ENCODE measurements around the gene BOD1. TPM values are rescaled to one million over a fixed set of nuclear protein-coding genes. Genes with fewer than 3 reads are reported as not detected.

Gene BOD1
- total RNA-seq, 2 donors from 2014 or later, result 51.1 to 52.8 TPM

- TF ChIP-seq CTCF (IDR thresholded peaks at IDR 0.05) (no peak), POLR2AphosphoS5 (IDR thresholded peaks at IDR 0.05) (no peak), POLR2A (IDR thresholded peaks at IDR 0.05) (no peak)
- Histone ChIP-seq H3K4me3 (no peak overlapping the region), H3K27ac (no peak overlapping the region), H3K4me1 (replicated peaks) (no peaks in the 10 kb centered on the region), H3K27me3 (replicated peaks; ENCODE audit: insufficient read depth) (no peaks in the 10 kb centered on the region), H3K9me3 (no peaks in the 10 kb centered on the region), H3K36me3 (no peaks in the 10 kb centered on the region)
- no peak for DNase-seq (ENCODE audit: low spot score)
- intact Hi-C loops (cut with DNase I), result no loop called here
- WGBS, result 85% methylated on average over 10 of the region's 10 CpGs
Measured at GRCh38 chr5:173645890-173646574, 29.6 kb upstream of the BOD1 start.

GRCh38 chr5:173645437-173645807, 29.0 kb upstream of the BOD1 start:
- no peak overlapping the region for H3K4me3 ChIP-seq

GRCh38 chr5:173644673-173645436, 28.4 kb upstream of the BOD1 start:
- H3K27me3 ChIP-seq (replicated peaks; ENCODE audit: insufficient read depth), result no peaks in the 10 kb centered on the region
- no peaks in the 10 kb centered on the region for H3K9me3 ChIP-seq
- H3K27ac ChIP-seq, result no peak overlapping the region
- TF ChIP-seq POLR2AphosphoS5 (IDR thresholded peaks at IDR 0.05) (no peak), CTCF (IDR thresholded peaks at IDR 0.05) (no peak), POLR2A (IDR thresholded peaks at IDR 0.05) (no peak)
- no peak for DNase-seq (ENCODE audit: low spot score)
- no peaks in the 10 kb centered on the region for H3K36me3 ChIP-seq
- intact Hi-C loops (cut with DNase I), result no loop called here
- 73% methylated on average over 8 of the region's 8 CpGs for WGBS
- no peak overlapping the region for H3K4me3 ChIP-seq
- H3K4me1 ChIP-seq (replicated peaks), result no peaks in the 10 kb centered on the region

More at GRCh38 chr5:173645437-173645807, 29.0 kb upstream of the BOD1 start:
- no peaks in the 10 kb centered on the region for H3K4me1 ChIP-seq (replicated peaks)
- intact Hi-C loops (cut with DNase I), result no loop called here
- H3K36me3 ChIP-seq, result no peaks in the 10 kb centered on the region
- H3K27me3 ChIP-seq (replicated peaks; ENCODE audit: insufficient read depth), result no peaks in the 10 kb centered on the region
- WGBS, result 47% methylated on average over 5 of the region's 5 CpGs
- no peak for TF ChIP-seq POLR2AphosphoS5 (IDR thresholded peaks at IDR 0.05)
- no peak for TF ChIP-seq CTCF (IDR thresholded peaks at IDR 0.05)
- no peak for TF ChIP-seq POLR2A (IDR thresholded peaks at IDR 0.05)
- DNase-seq (ENCODE audit: low spot score), result no peak
- no peak overlapping the region for H3K27ac ChIP-seq
- H3K9me3 ChIP-seq, result no peaks in the 10 kb centered on the region

DNA sequence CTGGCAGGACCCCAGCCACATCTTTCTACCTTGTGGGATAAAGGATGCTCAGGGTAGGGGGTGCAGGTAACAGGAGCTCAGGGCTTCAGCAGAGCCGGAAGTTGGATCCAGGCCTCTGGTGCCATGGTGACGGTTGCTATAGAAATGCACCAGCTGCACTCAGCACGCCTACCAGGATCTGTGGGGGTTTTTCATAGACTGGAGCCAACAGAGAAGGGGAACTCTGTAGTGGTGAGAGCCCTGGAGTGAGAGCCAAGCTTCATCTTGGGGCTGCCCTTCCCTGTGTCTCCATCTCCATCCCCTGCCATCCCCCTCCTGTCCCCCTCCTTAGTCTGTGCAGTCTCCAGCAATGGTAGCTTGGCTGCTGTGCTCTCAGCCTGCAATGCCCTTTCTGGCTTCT, 27.5 kb upstream of the BOD1 start:
- H3K27me3 ChIP-seq (replicated peaks; ENCODE audit: insufficient read depth), result no peaks in the 10 kb centered on the region
- H3K4me3 ChIP-seq, result no peak overlapping the region
- no peaks in the 10 kb centered on the region for H3K9me3 ChIP-seq
- H3K36me3 ChIP-seq, result no peaks in the 10 kb centered on the region
- TF ChIP-seq POLR2A (IDR thresholded peaks at IDR 0.05) (no peak), CTCF (IDR thresholded peaks at IDR 0.05) (no peak), POLR2AphosphoS5 (IDR thresholded peaks at IDR 0.05) (no peak)
- WGBS, result 41% methylated on average over 3 of the region's 3 CpGs
- intact Hi-C loops (cut with DNase I), result no loop called here
- DNase-seq (ENCODE audit: low spot score), result no peak
- H3K4me1 ChIP-seq (replicated peaks), result no peaks in the 10 kb centered on the region
- no peak overlapping the region for H3K27ac ChIP-seq

Measured in prostate gland (tissue), 2 donors.